ENCODE measurements around the gene ALCAM. TPM values are rescaled to one million over a fixed set of nuclear protein-coding genes. Genes with fewer than 3 reads are reported as not detected.
A peak's percentile ranks its signal among the peaks of the same experiment; 100 is the strongest.

The ALCAM gene
- total RNA-seq, 1 experiment from 2014 or later: 32.3 TPM

GRCh38 chr3:105364128-105364527 is 2.6 kb upstream of the ALCAM start:
- no peak for ATAC-seq
- TF ChIP-seq SIN3A (IDR thresholded peaks at IDR 0.05; ENCODE audit: borderline replicate concordance, insufficient read depth, low read depth, low read length) (no peak), CTCF (IDR thresholded peaks at IDR 0.05) (no peak), TCF7L2 (IDR thresholded peaks at IDR 0.05; ENCODE audit: low read depth, low read length) (no peak), REST (IDR thresholded peaks at IDR 0.05; ENCODE audit: insufficient read depth in 1 of 2, low read depth in 2 of 2, low read length in 1 of 2) (no peak)
- intact Hi-C loops (cut with micrococcal nuclease; ENCODE audit: unreplicated experiment): no loop called here
- Histone ChIP-seq H3K36me3 (ENCODE audit: control insufficient read depth, insufficient read depth, low read length) (peaks cover 2% of the 10 kb centered on the region; the same call in 1 of the 2 replicates), H3K27me3 (ENCODE audit: control insufficient read depth, insufficient read depth, low read length) (no peaks in the 10 kb centered on the region), H3K4me3 (ENCODE audit: low read depth in 2 of 2, low read length in 2 of 2) (no peak overlapping the region), H3K9me3 (ENCODE audit: control insufficient read depth, insufficient read depth, low read depth, low read length) (no peaks in the 10 kb centered on the region), H3K27ac (ENCODE audit: low read length) (no peak overlapping the region), H3K4me1 (ENCODE audit: control insufficient read depth, insufficient read depth, low read length) (peaks cover 4% of the 10 kb centered on the region; the same call in 1 of the 2 replicates)
- no TSS peak for BruUV-seq (replicated peaks)
- no peak for DNase-seq (ENCODE audit: low read depth, low spot score)
- in situ Hi-C loops (cut with HindIII; ENCODE audit: low pct_unique_long_range_greater_than_20kb, low sequenced_read_pairs): no loop called here
- POLR2A ChIA-PET: no interaction called here
- CTCF ChIA-PET: no interaction called here

- in situ Hi-C loops (cut with HindIII; ENCODE audit: low pct_unique_long_range_greater_than_20kb, low sequenced_read_pairs): no loop called here
- TF ChIP-seq POLR2AphosphoS5 (IDR thresholded peaks at IDR 0.05; ENCODE audit: low read depth, low read length): no peak
- no peak for TF ChIP-seq REST (IDR thresholded peaks at IDR 0.05; ENCODE audit: insufficient read depth in 1 of 2, low read depth in 2 of 2, low read length in 1 of 2)
- TF ChIP-seq CTCF (IDR thresholded peaks at IDR 0.05): no peak
- TF ChIP-seq SIN3A (IDR thresholded peaks at IDR 0.05; ENCODE audit: borderline replicate concordance, insufficient read depth, low read depth, low read length): no peak
- no peak for TF ChIP-seq TCF7L2 (IDR thresholded peaks at IDR 0.05; ENCODE audit: low read depth, low read length)
These were observed 1.7 kb upstream of the ALCAM start for GRCh38 chr3:105365081-105365390.

More at GRCh38 chr3:105365081-105365390, 1.7 kb upstream of the ALCAM start:
- no peak for ATAC-seq
- Histone ChIP-seq H3K27ac (ENCODE audit: low read length) (no peak overlapping the region), H3K36me3 (ENCODE audit: control insufficient read depth, insufficient read depth, low read length) (peaks cover 2% of the 10 kb centered on the region; the same call in 1 of the 2 replicates), H3K4me3 (ENCODE audit: low read depth in 2 of 2, low read length in 2 of 2) (peak overlapping the region in 1 of 2 experiments; percentile 84; a peak in 1 of 4 replicates), H3K9me3 (ENCODE audit: control insufficient read depth, insufficient read depth, low read depth, low read length) (no peaks in the 10 kb centered on the region), H3K4me1 (ENCODE audit: control insufficient read depth, insufficient read depth, low read length) (peaks cover 6% of the 10 kb centered on the region), H3K27me3 (ENCODE audit: control insufficient read depth, insufficient read depth, low read length) (no peaks in the 10 kb centered on the region)
- BruUV-seq (replicated peaks): no TSS peak
- intact Hi-C loops (cut with micrococcal nuclease; ENCODE audit: unreplicated experiment): loop anchor here (5.0 kb wide), 3 partner anchors 152 to 1088 kb away; no protein-coding TSS in a partner anchor
- CTCF ChIA-PET: no interaction called here
- POLR2A ChIA-PET: no interaction called here
- DNase-seq (ENCODE audit: low read depth, low spot score): no peak

Data from Panc1 (cell line).